Left lung (tissue), 10 donors: ENCODE data around the gene AUP1. TPM values are rescaled to one million over a fixed set of nuclear protein-coding genes. Genes with fewer than 3 reads are reported as not detected.

Source experiments
- ATAC-seq: fragments of 200-7000 bp; cut with Tn5 transposase; one replicate; pipeline ENCODE4 v1.9.1; 2020; ENCODE audit warnings: moderate library complexity
- DNase-seq, 4 donors: peaks; one replicate each; pipeline ENCODE4 v3.0.0-alpha.2; 2013 to 2020
- H3K27ac ChIP-seq, 2 donors: fragments of 200-600 bp; sonication (generic) in 1 of 2; one replicate each; pipeline versions ENCODE4 v1.5.0 to v1.8.0; 2020 to 2021
- H3K27me3 ChIP-seq, 2 donors: fragments of 200-600 bp; sonication (generic) in 1 of 2; one replicate each; pipeline versions ENCODE4 v1.5.0 to v1.8.0; 2020 to 2021
- H3K36me3 ChIP-seq, 2 donors: fragments of 200-600 bp; sonication (generic) in 1 of 2; one replicate each; pipeline versions ENCODE4 v1.5.0 to v1.8.0; 2020 to 2021
- H3K4me1 ChIP-seq, 2 donors: fragments of 200-600 bp; one replicate each; pipeline ENCODE4 v1.8.0; 2021
- H3K4me3 ChIP-seq, 2 donors: fragments of 200-600 bp; sonication (generic) in 1 of 2; one replicate each; pipeline versions ENCODE4 v1.5.0 to v1.8.0; 2020 to 2021; ENCODE audit warnings: mild to moderate bottlenecking in 1 of 2
- H3K9me3 ChIP-seq, 2 donors: fragments of 200-600 bp; sonication (generic) in 1 of 2; one replicate each; pipeline versions ENCODE4 v1.5.0 to v1.8.0; 2020 to 2021
- intact Hi-C, 2 donors: fragments of 100-400 bp; cut with DNase I; formaldehyde crosslinking; loops; one replicate each; pipeline versions ENCODE4 v1.11.2 to v1.14.2; 2022
- polyA plus RNA-seq, 6 donors: library from polyadenylated mRNA; unstranded; fragments of 120-200 nt; gene quantifications; one replicate each; pipeline ENCODE4 v1.2.1, GENCODE V29; 2013; ENCODE audit not compliant: insufficient read length in 6 of 6
- total RNA-seq, 2 donors: library from RNA; stranded (reverse); fragmentation: NEBNext Ultra II Directional; extraction: Animal tissue kit (Norgen Biotek cat#: 25700); gene quantifications; one replicate each; pipeline ENCODE4 v1.2.1, GENCODE V29; 2021
- TF ChIP-seq, protein P1 (sequence below), 2 donors: fragments of 200-600 bp; sonication (generic) in 1 of 2; IDR thresholded peaks; one replicate each; pipeline versions ENCODE4 v1.5.0 to v1.8.0; 2021; ENCODE audit warnings: antibody characterized with exemption in 2 of 2
- donor health status: DM: no; HTN: yes; CAD: no.
- donor health status: DM: no; HTN: no; CAD: no.

Gene AUP1
- total and polyA plus RNA-seq, 8 donors = 82.1 to 132 (median 96.1) TPM

GRCh38 chr2:74551942-74552913 is 22.7 kb upstream of the AUP1 start:
- H3K27ac ChIP-seq = no peak overlapping the region

DNA sequence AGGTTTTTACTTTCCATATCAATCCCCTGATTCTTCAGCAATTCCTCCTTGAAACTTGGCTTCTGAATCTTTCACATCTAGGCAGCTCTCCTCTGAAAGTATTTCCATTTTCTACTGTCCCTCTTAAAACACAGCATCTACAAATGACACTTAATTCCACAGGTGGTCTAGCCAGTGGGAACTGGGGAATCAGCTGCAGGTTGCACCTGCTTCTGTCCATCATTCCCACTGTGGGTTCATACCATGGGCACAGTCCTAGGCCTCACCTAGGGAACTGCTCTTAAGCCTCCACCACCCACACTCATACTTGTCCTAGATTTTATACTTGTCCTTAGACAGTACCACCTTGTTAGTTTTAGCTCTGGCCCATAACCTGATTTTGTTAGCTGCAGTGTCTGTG is 22.0 kb upstream of the AUP1 start:
- Histone ChIP-seq H3K27me3 (no peaks in the 10 kb centered on the region), H3K4me3 (no peak overlapping the region), H3K27ac (no peak overlapping the region), H3K4me1 (peaks cover 13 to 50% of the 10 kb centered on the region in 2 donors), H3K9me3 (no peaks in the 10 kb centered on the region), H3K36me3 (peaks cover 0 to 5% of the 10 kb centered on the region in 2 donors)
- TF ChIP-seq, protein P1, sequence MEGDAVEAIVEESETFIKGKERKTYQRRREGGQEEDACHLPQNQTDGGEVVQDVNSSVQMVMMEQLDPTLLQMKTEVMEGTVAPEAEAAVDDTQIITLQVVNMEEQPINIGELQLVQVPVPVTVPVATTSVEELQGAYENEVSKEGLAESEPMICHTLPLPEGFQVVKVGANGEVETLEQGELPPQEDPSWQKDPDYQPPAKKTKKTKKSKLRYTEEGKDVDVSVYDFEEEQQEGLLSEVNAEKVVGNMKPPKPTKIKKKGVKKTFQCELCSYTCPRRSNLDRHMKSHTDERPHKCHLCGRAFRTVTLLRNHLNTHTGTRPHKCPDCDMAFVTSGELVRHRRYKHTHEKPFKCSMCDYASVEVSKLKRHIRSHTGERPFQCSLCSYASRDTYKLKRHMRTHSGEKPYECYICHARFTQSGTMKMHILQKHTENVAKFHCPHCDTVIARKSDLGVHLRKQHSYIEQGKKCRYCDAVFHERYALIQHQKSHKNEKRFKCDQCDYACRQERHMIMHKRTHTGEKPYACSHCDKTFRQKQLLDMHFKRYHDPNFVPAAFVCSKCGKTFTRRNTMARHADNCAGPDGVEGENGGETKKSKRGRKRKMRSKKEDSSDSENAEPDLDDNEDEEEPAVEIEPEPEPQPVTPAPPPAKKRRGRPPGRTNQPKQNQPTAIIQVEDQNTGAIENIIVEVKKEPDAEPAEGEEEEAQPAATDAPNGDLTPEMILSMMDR (IDR thresholded peaks at IDR 0.05) = no peak
- no peak for DNase-seq
- no peak for ATAC-seq
- intact Hi-C loops = no loop called here

More at GRCh38 chr2:74551942-74552913, 22.7 kb upstream of the AUP1 start:
- DNase-seq = no peak
- Histone ChIP-seq H3K36me3 (peaks cover 0 to 11% of the 10 kb centered on the region in 2 donors), H3K4me3 (no peak overlapping the region), H3K9me3 (no peaks in the 10 kb centered on the region), H3K27me3 (no peaks in the 10 kb centered on the region), H3K4me1 (peaks cover 13 to 57% of the 10 kb centered on the region in 2 donors)
- TF ChIP-seq, protein P1 (IDR thresholded peaks at IDR 0.05) = no peak
- intact Hi-C loops = no loop called here
- no peak for ATAC-seq

- intact Hi-C loops = no loop called here
These were observed 20.7 kb upstream of the AUP1 start for GRCh38 chr2:74550231-74550630.

DNA sequence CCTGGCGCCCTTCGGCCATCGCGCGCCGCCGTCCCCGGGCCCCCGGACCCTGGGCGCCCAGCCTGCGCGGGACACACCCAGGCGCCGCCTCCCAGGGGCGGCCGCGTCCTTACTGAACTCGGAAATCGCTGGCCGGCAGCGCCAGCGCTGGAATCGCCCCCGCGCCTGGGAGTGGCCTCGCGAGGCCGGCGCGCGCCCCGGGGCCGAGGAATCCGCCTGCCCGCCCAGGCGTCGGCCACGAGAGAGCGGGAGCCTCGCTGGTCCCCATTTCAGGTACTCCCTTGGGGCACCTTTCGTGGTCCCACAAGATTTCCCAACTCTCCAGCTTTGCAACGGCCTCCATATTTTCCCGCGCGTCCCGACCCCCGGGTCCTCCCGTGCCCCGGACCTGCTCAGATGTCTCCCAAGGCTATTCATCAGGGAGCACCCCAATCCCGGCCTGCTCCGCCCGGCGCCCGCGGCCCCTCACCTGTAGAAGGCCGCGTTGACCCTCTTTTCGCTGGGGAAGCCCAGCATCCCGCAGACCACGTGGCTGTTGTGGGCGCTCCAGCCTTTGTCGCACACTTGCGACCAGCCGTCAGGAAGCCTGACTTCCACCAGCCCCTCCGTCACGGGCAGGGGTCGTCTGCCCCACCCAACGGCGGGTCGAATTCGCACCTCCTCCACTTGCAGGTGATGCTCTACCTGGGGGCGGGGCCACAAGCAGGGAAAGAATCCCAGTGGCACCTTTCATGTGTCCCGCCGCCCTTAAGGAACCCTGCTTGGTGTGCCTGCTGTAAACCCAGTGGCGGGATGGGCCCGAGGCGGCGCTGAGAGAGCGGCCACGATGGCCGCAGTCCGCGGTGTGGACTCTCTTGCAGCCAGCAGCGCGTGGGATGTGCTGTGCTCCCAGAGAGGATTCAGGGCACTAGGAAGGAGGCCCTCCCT is 19.7 kb upstream of the AUP1 start:
- Histone ChIP-seq H3K4me3 (peak overlapping the region; percentile 59 to 60), H3K4me1 (peaks cover 8 to 34% of the 10 kb centered on the region in 2 donors), H3K9me3 (no peaks in the 10 kb centered on the region), H3K27ac (peak overlapping the region; percentile 30 to 50), H3K36me3 (no peaks in the 10 kb centered on the region), H3K27me3 (no peaks in the 10 kb centered on the region)
- intact Hi-C loops = no loop called here
- ATAC-seq (peak; percentile 91), DNase-seq (peak in 3 of 4 donors; percentile 72 to 92 (median 74))
- TF ChIP-seq, protein P1 (IDR thresholded peaks at IDR 0.05) = no peak

More at GRCh38 chr2:74550231-74550630, 20.7 kb upstream of the AUP1 start:
- Histone ChIP-seq H3K9me3 (no peaks in the 10 kb centered on the region), H3K27ac (no peak overlapping the region), H3K36me3 (no peaks in the 10 kb centered on the region), H3K4me1 (peaks cover 10 to 37% of the 10 kb centered on the region in 2 donors), H3K4me3 (no peak overlapping the region), H3K27me3 (no peaks in the 10 kb centered on the region)
- TF ChIP-seq, protein P1 (IDR thresholded peaks at IDR 0.05) = no peak
- ATAC-seq (no peak), DNase-seq (no peak)
